GM23248 (cell line): ENCODE measurements around the gene RNF217.

Source experiments
- EZH2 ChIP-seq: fragments of 200-600 bp; sonication (generic); IDR thresholded peaks from 2 replicates; pipeline ENCODE4 v1.6.1; 2018; ENCODE audit warnings: antibody characterized with exemption, mild to moderate bottlenecking; ENCODE audit not compliant: insufficient read depth, poor library complexity, severe bottlenecking
- EZH2phosphoT487 ChIP-seq: fragments of 200-600 bp; sonication (generic); IDR thresholded peaks from 2 replicates; pipeline ENCODE4 v1.6.1; 2018; ENCODE audit warnings: antibody characterized with exemption, moderate library complexity, mild to moderate bottlenecking, low read depth; ENCODE audit not compliant: insufficient read depth

DNA sequence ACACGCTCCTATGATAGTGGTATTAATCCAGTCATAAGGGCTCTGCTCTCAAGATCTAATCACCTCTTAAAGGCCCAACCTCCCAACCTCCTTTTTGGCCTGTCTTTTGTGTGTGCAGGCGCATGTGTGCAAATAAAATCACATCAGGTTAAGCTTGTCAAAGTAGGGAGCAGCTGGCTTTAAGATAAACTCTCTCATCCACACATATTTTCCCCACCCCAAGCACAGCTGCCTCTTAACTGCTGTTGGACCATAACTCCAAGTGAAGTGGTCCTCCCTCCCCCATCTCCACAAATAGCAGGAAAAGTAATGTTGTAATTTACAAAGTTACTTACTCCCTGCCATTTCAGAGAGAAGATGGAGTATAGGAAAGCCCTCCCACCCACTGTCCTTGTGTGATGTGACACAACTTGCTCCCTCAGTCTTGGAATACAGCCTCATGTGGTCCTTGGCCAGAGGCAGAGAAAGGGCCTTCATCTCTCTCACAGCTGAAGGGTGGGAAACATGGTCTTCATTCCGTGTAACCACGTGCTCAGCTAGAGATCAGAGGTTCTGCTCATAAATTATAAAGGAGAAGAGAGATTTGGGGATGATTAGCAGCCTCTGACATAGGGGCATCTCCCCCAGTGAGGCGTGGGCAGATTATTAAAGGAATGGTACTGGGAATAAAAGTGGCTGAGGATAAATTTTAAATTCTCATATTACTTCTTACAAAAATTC is 116.5 kb downstream of the RNF217 start:
- TF ChIP-seq EZH2 (no peak), EZH2phosphoT487 (no peak)
